DMS53 treated with DMSO at 0.1 percent for 48 hours (cell line): ENCODE measurements around the gene IQSEC3.
"Not testable (repeated sequence)": the region's sequence is repeated elsewhere in the genome, so short reads cannot be mapped to it uniquely, and the experiment has no call there.

Source experiments
- DNase-seq: peaks from one replicate; lab custom pipeline; 2025; ENCODE audit not compliant: unreplicated experiment; lab: John Stamatoyannopoulos, UW

Gene IQSEC3

DNA sequence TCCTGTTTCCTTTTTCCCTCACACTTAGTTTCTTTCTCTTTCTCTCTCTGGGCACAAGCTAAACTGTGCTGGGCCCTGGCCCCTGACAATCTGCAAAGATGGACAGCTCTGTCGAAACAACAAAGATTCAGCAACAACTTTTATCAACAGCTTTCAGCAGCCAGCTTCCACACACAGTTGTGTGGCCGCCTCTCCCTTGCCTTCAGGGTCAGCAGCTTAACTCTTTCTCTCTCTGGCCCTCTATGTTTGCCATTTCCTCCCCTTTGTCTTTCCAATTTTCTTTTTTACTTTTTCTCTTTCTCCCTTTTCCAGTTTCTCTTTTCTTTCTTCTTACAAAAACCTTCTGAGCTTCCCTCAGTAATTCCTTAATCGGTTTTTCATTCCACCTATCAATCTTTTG is 43.3 kb downstream of the IQSEC3 start:
- no peak for DNase-seq

DNA sequence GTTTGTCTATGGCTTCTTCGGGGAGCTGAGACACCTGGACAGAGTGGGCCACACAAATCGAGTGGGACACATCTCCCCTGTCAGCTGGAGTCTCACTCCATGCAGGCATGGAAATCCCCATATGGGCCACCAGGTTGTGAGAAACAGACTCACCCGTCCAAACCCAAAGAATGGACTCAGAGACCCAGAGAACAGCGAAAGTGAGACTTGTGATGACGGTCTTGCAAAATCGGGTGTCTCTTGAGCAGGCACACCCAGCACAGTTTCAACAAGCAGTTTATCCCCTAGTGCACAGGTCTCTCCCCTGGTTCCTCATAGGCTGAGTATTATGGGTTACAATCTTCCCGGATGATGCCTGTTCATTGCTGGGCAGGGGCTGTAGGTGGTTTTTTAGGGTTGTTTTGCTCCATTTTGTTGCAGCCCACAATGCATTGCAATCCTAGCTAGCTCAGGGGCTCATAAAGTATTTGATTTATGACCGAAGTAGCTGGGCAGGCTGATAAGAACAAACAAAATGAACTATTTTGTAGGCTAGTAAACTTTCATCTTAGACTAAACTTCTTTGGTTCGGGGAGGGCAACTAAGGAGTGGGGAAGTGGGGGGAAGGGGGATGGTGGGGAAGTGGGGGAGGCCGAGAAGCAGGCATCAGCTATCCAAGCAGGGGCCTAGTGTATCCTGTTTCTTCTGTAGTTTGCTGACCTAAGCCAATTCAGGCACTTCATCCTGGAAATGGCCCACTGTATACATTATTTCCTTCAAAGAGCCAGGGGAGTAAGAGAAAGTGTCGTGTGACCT is 45.3 kb downstream of the IQSEC3 start:
- DNase-seq: no peak

DNA sequence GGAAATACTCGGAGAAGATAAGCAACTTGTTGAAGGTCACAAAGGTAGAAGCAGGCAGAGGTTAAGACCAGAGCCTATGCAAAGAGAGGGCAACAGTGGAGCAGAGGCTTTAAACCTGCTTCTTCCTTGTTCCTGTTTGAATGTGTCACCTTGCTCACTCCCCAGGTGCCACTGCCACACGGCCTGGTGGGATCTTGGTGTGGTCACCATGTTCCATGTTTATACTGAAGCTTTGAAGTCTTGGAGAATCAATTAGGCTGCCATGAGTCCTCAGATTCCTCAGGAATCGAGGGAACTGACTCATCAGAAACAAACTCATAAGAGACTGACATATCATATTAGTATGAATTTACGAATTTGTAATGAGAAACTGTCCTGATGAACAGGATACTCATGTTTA is 46.8 kb downstream of the IQSEC3 start:
- no peak for DNase-seq

DNA sequence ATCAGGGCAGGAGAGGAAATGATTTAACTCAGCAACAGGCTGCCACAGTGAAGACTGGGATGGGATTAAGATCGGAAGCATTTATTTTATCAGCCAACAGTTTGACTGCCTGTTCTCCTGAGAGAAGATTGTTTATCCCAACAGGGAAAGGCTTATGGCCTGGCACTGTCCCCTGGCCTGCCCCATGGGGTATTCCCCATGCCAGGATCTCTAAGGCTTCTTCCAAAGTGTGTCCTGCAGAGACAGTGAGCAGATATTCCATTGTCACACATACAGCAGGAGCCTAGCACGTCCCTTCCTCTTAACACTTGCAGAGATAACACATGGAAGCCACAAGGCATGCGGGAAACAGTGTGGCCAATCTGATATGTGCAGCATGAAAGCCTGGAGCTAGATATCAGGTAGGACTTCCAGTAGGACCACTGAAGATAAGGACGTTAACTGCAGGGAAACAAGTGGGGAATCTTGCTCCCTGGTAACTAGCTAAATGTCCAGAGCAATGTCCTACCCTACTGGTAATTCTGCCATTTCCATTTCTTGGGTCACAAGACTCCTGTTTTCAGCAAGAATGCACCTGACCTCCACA is 48.2 kb downstream of the IQSEC3 start:
- DNase-seq: no peak

DNA sequence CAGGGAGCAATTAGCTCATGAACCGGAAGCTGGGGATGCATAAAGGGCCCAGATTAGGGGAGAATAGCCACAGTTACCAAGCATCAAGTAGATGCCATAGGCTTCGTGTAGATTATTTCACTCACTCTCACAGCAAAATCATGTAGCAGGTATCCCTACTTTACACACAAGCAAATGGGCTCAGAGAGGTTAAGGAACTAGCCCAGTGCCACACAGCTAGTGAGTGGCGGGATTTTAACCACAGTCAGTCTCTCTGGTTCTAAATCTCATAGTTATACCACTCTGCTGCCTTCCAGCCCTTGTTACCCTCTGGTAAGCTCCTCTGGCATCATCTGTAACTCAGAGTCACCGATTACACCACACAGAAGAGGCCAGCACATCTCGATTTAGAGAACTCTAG is 49.0 kb downstream of the IQSEC3 start:
- no peak for DNase-seq

DNA sequence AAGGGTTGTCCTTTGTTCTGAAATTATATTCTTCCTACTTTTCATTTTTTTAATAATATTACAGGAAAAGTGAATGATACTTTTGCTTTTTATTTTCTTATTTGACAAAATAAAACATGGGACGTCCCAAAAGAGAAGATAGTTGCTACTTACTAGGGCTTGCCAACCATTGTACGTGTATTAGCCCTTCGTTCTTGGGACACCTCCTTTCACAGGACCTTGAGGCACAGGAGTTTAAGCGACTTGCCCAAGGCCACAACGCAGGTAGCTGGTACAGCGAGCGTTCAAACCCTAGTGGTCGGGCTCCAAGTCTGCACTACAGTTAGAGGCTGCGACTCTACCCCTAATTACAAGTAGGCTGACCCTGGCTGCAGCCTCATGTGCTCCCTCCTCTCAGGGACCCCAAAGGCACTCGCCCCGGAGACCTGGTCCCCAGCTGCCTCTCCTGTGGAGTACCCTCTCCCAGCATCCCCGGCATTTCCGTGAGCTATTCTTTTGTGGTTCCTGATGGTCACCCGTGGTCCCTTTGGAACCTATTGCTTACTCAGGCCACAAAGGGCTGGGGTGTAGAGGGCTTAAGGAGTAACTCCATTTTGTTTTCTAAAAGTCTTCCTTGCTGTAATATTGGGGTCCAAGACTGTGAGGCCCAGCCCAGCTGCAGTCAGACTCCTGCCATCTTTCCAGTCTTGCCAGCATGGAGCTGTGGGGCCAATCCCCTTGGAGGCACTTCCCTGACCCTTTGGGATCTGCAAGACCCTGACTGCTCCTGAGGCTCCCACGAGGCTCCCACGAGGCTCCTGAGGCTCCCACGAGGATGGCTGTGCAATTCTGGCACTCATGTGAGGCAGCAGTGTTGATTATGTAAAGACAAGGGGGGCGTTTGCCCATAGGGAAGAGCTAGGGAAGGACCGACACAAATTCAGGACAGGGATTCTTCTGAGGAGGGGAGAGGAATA is 49.7 kb downstream of the IQSEC3 start:
- DNase-seq: no peak

DNA sequence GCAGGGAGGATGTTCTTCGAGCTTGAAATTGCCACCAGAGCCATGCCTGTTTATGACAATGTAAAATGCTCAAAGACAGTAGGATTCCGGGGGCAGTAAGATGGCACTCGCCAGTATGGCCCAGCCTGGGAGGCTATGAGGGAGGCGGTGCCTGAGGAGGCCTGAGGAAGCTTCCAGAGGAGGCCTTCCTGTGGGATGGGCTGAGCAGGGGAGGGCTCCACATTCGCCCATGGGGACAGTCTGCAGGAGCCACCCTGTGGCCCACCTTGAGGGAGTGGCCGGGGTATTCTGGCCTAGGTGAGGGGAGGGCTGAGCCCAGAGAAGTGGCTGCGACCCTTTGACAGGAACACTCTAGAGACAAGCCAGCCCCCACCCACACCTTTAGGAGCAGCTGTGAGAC is 50.7 kb downstream of the IQSEC3 start:
- no peak for DNase-seq

DNA sequence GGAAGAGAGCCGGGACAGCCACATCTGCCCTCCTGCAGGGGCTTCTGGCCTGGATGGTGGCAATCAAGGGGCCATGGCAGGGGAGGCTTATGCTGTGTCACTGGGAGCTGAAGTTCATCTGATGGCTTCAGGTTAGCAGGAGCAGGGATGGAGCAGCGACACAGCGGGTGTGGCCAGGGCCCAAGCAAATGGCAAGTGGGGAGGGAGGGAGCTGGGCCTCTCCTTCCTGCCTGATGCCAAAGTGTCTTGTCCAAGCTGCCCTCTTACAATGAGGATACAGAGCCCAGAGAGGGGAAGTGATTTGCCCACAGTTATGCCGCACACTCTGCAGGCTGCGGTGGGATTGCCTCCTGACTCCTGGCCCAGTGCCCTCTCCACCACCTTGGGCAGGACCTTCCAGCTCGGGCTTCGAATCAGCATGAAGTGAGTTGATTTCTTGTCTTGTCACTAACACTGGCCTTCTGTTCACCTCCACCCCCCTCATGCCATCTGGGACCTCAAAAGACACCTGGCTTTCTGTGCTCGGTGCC is 51.3 kb downstream of the IQSEC3 start:
- no peak for DNase-seq

DNA sequence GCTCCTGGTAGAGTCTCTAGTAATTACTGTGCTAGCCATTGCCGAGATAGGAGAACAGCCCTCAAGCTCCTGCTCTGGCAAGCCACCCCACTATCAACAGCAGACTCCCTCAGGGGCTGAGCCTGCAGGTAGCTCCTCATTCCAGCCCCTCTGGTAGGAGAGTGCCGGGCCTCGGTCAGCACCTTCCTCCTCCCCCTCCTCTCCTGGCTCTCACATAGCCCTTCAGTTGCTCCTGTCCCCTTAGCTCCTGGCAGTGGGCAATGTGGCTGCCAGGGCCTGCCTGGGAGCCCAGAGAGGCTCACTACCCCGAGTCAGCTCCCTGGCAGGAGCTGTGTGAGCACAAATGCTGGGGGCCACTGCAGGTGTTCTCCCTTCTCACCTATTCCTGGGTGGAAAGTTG is 52.0 kb downstream of the IQSEC3 start:
- no peak for DNase-seq

DNA sequence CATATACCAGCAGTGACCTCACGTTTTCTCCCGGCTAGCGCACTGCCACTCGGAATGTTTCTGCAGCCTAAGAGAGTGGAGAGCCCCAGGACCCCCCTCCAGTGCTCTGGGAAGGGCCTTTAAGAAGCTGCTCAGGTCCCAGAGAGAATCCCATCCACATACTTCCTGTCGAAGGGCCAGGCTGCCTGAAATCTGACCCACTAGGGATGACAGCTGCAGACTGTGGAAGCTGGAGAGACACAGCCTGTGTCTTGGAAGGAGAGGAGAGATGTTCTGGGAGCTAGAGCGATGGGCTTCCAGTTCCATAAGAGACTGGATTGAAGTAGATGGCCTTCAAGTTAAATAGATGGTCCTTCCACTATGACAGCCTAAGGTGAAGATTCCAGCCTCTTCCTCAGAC is 54.4 kb downstream of the IQSEC3 start:
- DNase-seq: no peak

DNA sequence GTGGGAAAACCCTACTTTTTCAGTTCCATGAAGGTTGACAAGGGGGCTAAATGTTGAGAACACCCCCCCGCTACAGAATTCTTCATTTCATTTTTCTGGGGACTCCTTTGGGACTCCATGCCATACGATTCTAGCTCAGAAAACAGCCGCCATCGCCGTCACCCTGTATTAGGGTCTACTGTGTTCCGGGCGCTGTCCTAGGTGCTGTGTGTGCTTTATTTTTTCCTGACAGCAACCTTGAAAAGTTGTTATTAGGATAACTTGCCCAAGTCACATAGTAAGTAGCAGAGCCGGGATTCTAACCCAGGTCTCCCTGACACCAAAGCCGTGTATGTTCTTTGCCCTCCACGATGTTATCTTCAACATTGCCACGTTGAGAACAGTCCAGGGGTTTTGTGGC is 55.1 kb downstream of the IQSEC3 start:
- no peak for DNase-seq

DNA sequence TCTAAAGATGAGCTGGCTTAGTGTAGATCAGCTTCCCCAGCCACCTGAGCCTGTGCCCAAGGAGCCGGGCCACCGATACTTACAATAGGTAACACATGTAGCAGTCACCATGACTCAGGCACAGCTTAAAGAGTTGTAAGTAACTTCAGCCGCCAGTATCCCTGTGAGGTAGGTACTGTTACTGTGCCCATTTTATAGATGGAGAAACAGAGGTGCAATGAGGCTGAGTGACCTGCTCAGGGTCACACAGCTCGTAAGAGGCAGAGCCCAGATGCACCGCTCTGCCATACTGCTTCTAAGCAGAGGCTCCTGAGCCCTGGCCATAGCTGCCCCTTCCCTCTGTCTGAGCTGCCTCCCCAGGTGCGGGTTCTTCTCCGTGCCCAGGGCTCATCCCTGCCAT is 58.5 kb downstream of the IQSEC3 start:
- no peak for DNase-seq

DNA sequence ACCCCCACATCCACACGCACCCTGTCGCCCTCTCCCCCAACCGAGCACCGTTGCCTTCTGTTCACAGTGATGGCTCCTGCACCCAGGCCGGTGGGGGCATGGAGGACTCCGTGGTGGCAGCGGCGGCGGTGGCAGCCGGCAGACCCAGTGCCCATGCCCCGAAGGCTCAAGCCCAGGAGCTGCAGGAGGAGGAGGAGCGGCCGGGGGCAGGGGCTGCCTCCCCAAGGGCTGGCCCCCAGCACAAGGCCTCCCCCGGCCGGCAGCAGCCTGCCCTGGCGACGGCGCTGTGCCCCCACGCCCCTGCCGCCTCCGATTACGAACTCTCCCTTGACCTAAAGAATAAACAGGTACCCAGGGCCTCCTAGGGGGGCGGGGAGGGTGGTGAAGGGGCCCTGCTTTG is 59.0 kb downstream of the IQSEC3 start:
- DNase-seq: no peak

DNA sequence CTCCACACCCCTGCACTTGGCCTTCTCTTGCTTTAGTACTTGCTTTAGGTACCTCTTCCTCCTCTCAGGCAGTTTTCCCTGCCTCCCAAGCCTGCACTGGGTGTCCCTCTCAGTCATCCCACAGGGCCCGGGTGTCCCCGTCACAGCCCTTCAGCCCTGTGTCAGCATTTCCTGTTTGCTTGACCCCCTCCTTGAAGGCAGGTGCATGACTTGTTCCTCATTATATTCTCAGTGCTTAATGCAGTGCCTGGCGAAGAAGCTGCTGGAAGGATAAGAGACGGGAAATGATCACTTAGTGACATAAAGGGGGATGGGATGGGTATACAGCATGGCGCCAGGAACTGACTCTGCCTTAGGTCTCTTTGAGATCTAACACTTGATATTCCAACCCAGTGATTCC is 61.5 kb downstream of the IQSEC3 start:
- DNase-seq: no peak

DNA sequence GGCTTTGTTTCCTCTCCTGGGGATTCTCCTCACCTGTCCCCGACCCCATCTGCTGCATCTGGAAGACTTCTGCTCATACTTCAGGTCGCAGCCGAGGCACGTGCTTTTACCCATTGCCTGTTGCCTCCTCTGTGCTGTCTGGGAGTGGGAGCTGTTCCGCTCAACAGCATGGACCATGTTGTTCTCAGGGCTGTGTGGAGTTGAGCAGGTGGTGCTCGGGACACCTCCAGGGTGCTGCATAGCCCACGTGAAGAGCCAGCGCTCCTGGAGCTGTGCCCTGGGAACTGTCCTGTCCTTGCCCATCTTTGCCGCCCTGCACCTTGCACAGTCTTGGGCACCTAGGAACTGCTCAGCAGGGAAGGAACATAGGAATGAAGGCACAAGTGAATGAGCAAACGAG is 62.4 kb downstream of the IQSEC3 start:
- DNase-seq: no peak

DNA sequence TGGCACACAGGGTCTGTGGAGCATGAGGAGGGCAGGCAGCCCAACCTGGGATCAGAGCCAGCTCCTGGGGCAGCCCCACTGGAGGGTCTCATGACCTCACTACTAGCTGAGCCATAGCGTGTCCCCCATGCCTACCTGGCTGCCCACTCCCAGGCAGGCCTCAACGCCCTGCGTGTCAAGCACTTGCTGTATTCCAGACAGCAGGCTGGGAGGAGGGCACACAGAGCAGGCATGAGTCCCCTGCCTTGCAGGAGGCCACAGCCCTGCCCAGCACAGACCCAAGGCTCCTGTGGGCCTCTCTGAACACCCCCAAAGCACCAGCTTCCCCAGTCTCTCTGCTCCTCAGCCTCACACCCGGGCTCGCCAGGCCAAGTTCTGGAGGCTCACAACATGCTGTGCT is 64.0 kb downstream of the IQSEC3 start:
- no peak for DNase-seq

DNA sequence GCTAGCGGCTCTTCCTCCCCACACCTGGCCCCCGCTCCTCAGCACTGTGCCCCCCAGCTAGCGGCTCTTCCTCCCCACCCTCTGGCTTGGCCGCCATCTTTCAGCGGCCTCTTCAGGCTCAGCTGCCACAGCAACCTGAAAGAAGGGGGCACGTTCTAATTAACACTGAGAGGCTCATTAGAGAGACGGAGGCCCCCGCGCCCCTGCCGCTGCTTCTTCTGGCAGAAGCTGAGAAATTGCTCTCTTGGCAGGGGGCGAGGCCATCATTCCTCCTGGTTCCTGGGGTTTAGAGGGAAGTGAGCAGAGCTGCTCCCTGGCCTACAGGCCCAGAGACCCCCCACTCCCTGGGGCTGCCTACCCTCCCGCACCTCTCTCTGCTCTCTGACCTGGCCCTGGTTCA is 64.4 kb downstream of the IQSEC3 start:
- no peak for DNase-seq

DNA sequence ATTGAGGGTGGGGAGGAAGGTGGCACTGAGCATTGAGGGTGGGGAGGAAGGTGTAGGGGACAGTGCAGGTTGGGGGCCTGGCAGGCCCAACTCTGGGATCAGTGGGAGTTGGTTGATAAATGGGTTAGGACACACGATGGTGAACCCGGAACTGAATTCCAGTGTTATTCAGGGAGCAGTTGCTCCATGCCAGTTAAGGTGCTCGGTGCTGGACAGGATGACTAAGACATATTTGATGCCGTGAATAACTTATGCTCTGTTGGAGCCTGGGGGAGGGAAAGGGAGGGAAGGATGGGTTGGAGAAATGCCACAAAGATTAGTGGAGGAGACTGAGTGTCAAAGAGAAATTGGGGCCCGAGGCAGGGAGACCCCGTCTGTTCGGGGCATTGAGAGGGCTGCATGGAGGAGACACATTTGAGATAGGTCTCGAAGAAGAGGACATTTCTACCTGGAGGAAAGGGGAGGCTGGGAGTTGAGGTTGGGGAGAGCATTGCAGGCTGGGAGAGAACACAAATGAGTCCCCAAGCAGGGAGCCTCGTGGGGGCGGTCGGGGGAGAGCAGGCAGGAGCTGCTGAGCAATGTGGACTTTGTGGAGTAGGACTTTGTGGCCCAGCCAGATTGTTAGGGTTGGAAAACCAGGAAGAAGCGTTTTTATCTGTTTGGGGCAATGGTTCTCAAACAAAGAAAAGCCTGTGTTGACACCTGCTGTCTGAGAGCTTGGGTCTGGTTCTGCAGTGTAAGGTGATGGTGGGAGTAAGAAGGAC is 65.3 kb downstream of the IQSEC3 start:
- no peak for DNase-seq

DNA sequence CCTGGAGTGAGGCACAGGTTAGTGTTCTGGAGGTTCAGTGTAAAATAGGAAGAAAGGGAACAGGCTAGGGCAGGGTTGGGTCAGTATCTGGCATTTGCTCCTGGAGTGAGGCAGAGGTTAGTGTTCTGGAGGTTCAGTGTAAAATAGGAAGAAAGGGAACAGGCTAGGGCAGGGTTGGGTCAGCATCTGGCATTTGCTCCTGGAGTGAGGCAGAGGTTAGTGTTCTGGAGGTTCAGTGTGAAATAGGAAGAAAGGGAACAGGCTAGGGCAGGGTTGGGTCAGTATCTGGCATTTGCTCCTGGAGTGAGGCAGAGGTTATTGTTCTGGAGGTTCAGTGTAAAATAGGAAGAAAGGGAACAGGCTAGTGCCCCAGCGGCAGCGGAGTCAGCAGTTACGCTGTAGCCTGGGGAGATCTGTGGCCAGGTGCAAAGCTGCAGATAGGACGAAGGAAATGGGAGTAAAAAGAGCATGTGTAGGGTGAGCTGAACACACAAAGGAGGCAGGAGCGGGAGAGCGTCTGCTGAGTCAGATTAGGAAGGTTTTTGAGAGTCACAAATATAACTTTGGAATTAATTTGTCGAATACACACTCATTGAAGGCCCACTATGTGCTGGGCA is 67.2 kb downstream of the IQSEC3 start:
- DNase-seq: not testable (repeated sequence)

DNA sequence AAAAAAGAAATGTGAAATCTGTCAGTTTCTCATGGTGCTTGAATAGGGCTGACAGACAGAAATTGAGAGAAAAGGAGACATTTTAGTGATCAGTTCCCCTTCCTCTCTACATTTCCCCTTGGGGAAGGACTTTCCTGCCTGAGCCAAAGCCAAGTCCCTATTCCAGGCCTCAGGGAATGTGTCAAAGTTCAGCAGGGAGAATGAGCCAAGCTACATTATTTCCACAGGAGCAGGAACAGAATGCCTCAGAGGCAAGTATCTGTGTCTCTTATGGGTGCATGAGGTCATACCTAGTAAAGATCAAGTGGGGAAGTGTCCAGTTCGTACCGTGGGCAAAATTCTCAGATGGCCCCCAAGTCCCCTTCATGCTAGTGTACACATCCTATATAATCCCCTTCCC is 68.6 kb downstream of the IQSEC3 start:
- no peak for DNase-seq
